ENCODE measurements around the gene GUCY2D.
A peak's percentile ranks its signal among the peaks of the same experiment; 100 is the strongest.
"Not testable (repeated sequence)": the region's sequence is repeated elsewhere in the genome, so short reads cannot be mapped to it uniquely, and the experiment has no call there.

Gene GUCY2D

GRCh38 chr17:8046929-8047768 is 44.7 kb downstream of the GUCY2D start:
- DNase-seq: no peak

- no peak for DNase-seq
These were observed 45.3 kb downstream of the GUCY2D start for GRCh38 chr17:8047769-8048110.

- DNase-seq: no peak
These were observed 45.8 kb downstream of the GUCY2D start for GRCh38 chr17:8048236-8048635.

GRCh38 chr17:8048736-8049135 is 46.3 kb downstream of the GUCY2D start:
- no peak for DNase-seq

- DNase-seq: no peak
These were observed 49.4 kb downstream of the GUCY2D start for GRCh38 chr17:8051831-8052230.

- no peak for DNase-seq
These were observed 50.1 kb downstream of the GUCY2D start for GRCh38 chr17:8052256-8053252.

GRCh38 chr17:8053600-8053999 is 51.2 kb downstream of the GUCY2D start:
- no peak for DNase-seq

- DNase-seq: no peak
These were observed 53.4 kb downstream of the GUCY2D start for GRCh38 chr17:8055851-8056231.

- DNase-seq: peak; percentile 40
These were observed 54.0 kb downstream of the GUCY2D start for GRCh38 chr17:8056232-8056975.

GRCh38 chr17:8056976-8057625 is 54.7 kb downstream of the GUCY2D start:
- DNase-seq: no peak

- DNase-seq: peak; percentile 65
These were observed 55.3 kb downstream of the GUCY2D start for GRCh38 chr17:8057691-8058114.

- DNase-seq: no peak
These were observed 56.7 kb downstream of the GUCY2D start for GRCh38 chr17:8059131-8059530.

- DNase-seq: peak; percentile 35
These were observed 57.9 kb downstream of the GUCY2D start for GRCh38 chr17:8060274-8060673.

GRCh38 chr17:8061851-8062250 is 59.4 kb downstream of the GUCY2D start:
- DNase-seq: not testable (repeated sequence)

- no peak for DNase-seq
These were observed 60.0 kb downstream of the GUCY2D start for GRCh38 chr17:8062435-8062806.

GRCh38 chr17:8062807-8063483 is 60.5 kb downstream of the GUCY2D start:
- no peak for DNase-seq

- no peak for DNase-seq
These were observed 61.5 kb downstream of the GUCY2D start for GRCh38 chr17:8063761-8064534.

- no peak for DNase-seq
These were observed 62.2 kb downstream of the GUCY2D start for GRCh38 chr17:8064561-8065019.

- DNase-seq: no peak
These were observed 64.7 kb downstream of the GUCY2D start for GRCh38 chr17:8066841-8067775.

GRCh38 chr17:8067806-8068205 is 65.4 kb downstream of the GUCY2D start:
- DNase-seq: no peak
